CMK (cell line): ENCODE measurements around the gene PPP2R1B.
"Not testable (repeated sequence)": the region's sequence is repeated elsewhere in the genome, so short reads cannot be mapped to it uniquely, and the experiment has no call there.

Experiments used
- DNase-seq: peaks from one replicate; pipeline ENCODE4 v3.0.0-alpha.2; 2010; ENCODE audit warnings: low read depth

PPP2R1B gene

GRCh38 chr11:111782109-111782741 is 16.0 kb upstream of the PPP2R1B start:
- no peak for DNase-seq

GRCh38 chr11:111779118-111779517 is 12.9 kb upstream of the PPP2R1B start:
- no peak for DNase-seq

GRCh38 chr11:111778047-111778558 is 11.9 kb upstream of the PPP2R1B start:
- no peak for DNase-seq

- DNase-seq = no peak
Measured at GRCh38 chr11:111777094-111778046, 11.2 kb upstream of the PPP2R1B start.

GRCh38 chr11:111776398-111777093 is 10.4 kb upstream of the PPP2R1B start:
- no peak for DNase-seq

GRCh38 chr11:111774955-111775710 is 8.9 kb upstream of the PPP2R1B start:
- DNase-seq = no peak

GRCh38 chr11:111772535-111772934 is 6.3 kb upstream of the PPP2R1B start:
- no peak for DNase-seq

GRCh38 chr11:111771205-111771604 is 5.0 kb upstream of the PPP2R1B start:
- not testable (repeated sequence) for DNase-seq

- DNase-seq = no peak
Measured at GRCh38 chr11:111770581-111771134, 4.5 kb upstream of the PPP2R1B start.

- DNase-seq = no peak
Measured at GRCh38 chr11:111766834-111767142, 599 bp upstream of the PPP2R1B start.

GRCh38 chr11:111765320-111765983 is 737 bp downstream of the PPP2R1B start:
- DNase-seq = no peak

- no peak for DNase-seq
Measured at GRCh38 chr11:111764621-111765020, 1.6 kb downstream of the PPP2R1B start.

- DNase-seq = no peak
Measured at GRCh38 chr11:111762981-111763643, 3.1 kb downstream of the PPP2R1B start.

- no peak for DNase-seq
Measured at GRCh38 chr11:111762526-111762925, 3.7 kb downstream of the PPP2R1B start.

- no peak for DNase-seq
Measured at GRCh38 chr11:111761036-111761435, 5.2 kb downstream of the PPP2R1B start.

GRCh38 chr11:111759778-111760407 is 6.3 kb downstream of the PPP2R1B start:
- no peak for DNase-seq

- DNase-seq = no peak
Measured at GRCh38 chr11:111759376-111759775, 6.8 kb downstream of the PPP2R1B start.

GRCh38 chr11:111756097-111756496 is 10.1 kb downstream of the PPP2R1B start:
- DNase-seq = no peak

- no peak for DNase-seq
Measured at GRCh38 chr11:111749646-111750045, 16.5 kb downstream of the PPP2R1B start.
